Activated CD8-positive, alpha-beta T cell treated with anti-CD3 and anti-CD28 coated beads for 36 hours (primary cell): ENCODE data around the gene C22orf15. TPM values are rescaled to one million over a fixed set of nuclear protein-coding genes. Genes with fewer than 3 reads are reported as not detected.

Experiments
- ATAC-seq: fragments of 200-7000 bp; cut with Tn5 transposase; one replicate; pipeline ENCODE4 v1.10.0; 2021; ENCODE audit warnings: mild to moderate bottlenecking, moderate library complexity
- CTCF ChIA-PET: fragments of 350-600 bp; sonication (Branson Sonifier 250); formaldehyde crosslinking; loops from one replicate; lab custom pipeline; 2021; ENCODE audit warnings: antibody characterized with exemption; lab: Charles Lee
- POLR2A ChIA-PET: fragments of 350-600 bp; sonication (Branson Sonifier 250); formaldehyde crosslinking; loops from one replicate; lab custom pipeline; 2021; ENCODE audit warnings: antibody characterized with exemption; lab: Charles Lee
- DNase-seq: peaks from one replicate; pipeline ENCODE4 v3.0.0-alpha.2; 2020
- H3K27ac Mint-ChIP-seq: one replicate; pipeline ENCODE4 v1.8.0; 2021; ENCODE audit warnings: mild to moderate bottlenecking, mixed read lengths
- H3K27me3 Mint-ChIP-seq: one replicate; pipeline ENCODE4 v1.8.0; 2021; ENCODE audit warnings: mixed read lengths
- H3K36me3 Mint-ChIP-seq: one replicate; pipeline ENCODE4 v1.8.0; 2021; ENCODE audit warnings: low read depth, mixed read lengths
- H3K4me1 Mint-ChIP-seq: one replicate; pipeline ENCODE4 v1.8.0; 2021; ENCODE audit warnings: low read depth, mixed read lengths
- H3K4me3 Mint-ChIP-seq: one replicate; pipeline ENCODE4 v1.8.0; 2021; ENCODE audit warnings: mild to moderate bottlenecking, moderate library complexity, mixed read lengths
- H3K9me3 Mint-ChIP-seq: one replicate; pipeline ENCODE4 v1.8.0; 2021; ENCODE audit warnings: mixed read lengths
- intact Hi-C: fragments of 100-400 bp; cut with micrococcal nuclease; formaldehyde crosslinking; loops from one replicate; pipeline ENCODE4 v1.10.0; 2022
- total RNA-seq, 2 experiments: library from RNA; stranded (reverse); gene quantifications; one replicate each; pipeline ENCODE4 v1.2.3, GENCODE V29; 2021
- TF ChIP-seq, protein P1 (sequence below): fragments of 200-600 bp; IDR thresholded peaks from one replicate; pipeline ENCODE4 v1.8.0; 2022; ENCODE audit warnings: antibody characterized with exemption, mild to moderate bottlenecking

Gene C22orf15
- total RNA-seq, 2 experiments from 2014 or later, result 1.1 to 2.1 TPM

DNA sequence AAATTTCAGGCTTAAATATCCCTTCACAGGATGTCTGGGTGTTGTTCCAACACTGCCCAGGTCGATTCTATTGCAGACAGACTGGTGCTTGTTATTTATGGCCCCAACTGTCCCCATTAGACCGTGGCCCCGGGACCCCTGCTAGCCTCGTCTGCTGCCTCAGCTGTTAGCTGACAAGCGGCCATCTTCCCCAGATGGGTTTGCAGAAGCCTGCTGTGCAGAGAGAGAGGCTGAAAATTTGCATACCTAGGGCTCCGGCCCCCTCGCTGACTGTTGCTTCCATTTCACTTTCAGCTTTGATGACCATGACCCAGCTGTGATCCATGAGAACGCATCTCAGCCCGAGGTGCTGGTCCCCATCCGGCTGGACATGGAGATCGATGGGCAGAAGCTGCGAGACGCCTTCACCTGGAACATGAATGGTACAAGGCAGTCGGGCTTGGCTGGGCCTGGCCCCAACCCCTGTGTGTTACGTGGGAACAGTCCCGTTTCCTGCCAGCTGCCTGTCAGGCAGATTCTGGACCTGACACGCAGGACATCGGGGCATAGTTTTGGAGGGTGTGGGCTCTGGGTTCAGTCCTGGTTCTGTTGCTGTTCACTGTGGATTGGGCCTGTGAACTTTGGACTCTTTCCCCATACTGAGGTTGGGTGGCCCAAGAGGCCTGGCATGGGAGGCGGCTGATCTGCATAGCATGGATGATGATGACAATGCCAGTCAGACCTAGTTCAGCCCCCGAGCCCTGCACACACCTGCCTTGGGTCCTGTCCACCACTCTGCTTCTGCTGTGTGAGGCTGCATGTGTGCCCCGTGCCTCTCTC is 40.4 kb downstream of the C22orf15 start:
- Mint-ChIP-seq H3K27ac (no peak overlapping the region), H3K36me3 (peaks cover 42% of the 10 kb centered on the region), H3K4me3 (no peak overlapping the region), H3K4me1 (no peaks in the 10 kb centered on the region), H3K27me3 (no peaks in the 10 kb centered on the region), H3K9me3 (no peaks in the 10 kb centered on the region)
- ChIA-PET CTCF (no interaction called here), POLR2A (no interaction called here)
- intact Hi-C loops, result no loop called here
- ATAC-seq, result no peak
- no peak for DNase-seq
- TF ChIP-seq, protein P1, sequence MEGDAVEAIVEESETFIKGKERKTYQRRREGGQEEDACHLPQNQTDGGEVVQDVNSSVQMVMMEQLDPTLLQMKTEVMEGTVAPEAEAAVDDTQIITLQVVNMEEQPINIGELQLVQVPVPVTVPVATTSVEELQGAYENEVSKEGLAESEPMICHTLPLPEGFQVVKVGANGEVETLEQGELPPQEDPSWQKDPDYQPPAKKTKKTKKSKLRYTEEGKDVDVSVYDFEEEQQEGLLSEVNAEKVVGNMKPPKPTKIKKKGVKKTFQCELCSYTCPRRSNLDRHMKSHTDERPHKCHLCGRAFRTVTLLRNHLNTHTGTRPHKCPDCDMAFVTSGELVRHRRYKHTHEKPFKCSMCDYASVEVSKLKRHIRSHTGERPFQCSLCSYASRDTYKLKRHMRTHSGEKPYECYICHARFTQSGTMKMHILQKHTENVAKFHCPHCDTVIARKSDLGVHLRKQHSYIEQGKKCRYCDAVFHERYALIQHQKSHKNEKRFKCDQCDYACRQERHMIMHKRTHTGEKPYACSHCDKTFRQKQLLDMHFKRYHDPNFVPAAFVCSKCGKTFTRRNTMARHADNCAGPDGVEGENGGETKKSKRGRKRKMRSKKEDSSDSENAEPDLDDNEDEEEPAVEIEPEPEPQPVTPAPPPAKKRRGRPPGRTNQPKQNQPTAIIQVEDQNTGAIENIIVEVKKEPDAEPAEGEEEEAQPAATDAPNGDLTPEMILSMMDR, result no peak

GRCh38 chr22:23804781-23805291 is 42.0 kb downstream of the C22orf15 start:
- Mint-ChIP-seq H3K4me3 (no peak overlapping the region), H3K27me3 (no peaks in the 10 kb centered on the region), H3K4me1 (no peaks in the 10 kb centered on the region), H3K27ac (no peak overlapping the region), H3K36me3 (peaks cover 40% of the 10 kb centered on the region), H3K9me3 (no peaks in the 10 kb centered on the region)
- DNase-seq (no peak), ATAC-seq (no peak)
- ChIA-PET POLR2A (no interaction called here), CTCF (no interaction called here)
- TF ChIP-seq, protein P1, result no peak
- intact Hi-C loops, result no loop called here

DNA sequence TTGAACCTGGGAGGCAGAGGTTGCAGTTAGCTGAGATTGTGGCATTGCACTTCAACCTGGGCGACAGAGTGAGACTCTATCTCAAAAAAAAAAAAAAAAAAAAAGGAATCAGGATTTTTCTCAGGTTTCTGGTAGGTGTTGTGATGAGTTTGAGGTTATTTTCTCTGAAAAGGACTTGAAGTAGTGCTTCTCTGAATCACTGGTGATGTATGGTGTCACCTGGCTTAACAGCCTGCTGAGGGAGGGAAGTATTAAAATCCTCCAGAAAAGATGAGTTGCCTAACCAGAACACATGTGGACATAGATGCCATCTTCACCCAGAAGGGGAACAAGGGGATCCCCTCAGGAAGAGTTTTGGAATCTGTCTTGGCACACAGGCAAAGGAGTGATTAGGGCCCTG is 44.0 kb downstream of the C22orf15 start:
- TF ChIP-seq, protein P1, result no peak
- POLR2A ChIA-PET, result no interaction called here
- H3K36me3 Mint-ChIP-seq, result peaks cover 32% of the 10 kb centered on the region
- no peak overlapping the region for H3K27ac Mint-ChIP-seq
- DNase-seq (no peak), ATAC-seq (no peak)
- CTCF ChIA-PET, result no interaction called here
- intact Hi-C loops, result no loop called here
- H3K4me3 Mint-ChIP-seq, result no peak overlapping the region
- no peaks in the 10 kb centered on the region for H3K4me1 Mint-ChIP-seq
- no peaks in the 10 kb centered on the region for H3K27me3 Mint-ChIP-seq
- H3K9me3 Mint-ChIP-seq, result no peaks in the 10 kb centered on the region

- intact Hi-C loops, result no loop called here
- H3K27me3 Mint-ChIP-seq, result no peaks in the 10 kb centered on the region
- ChIA-PET POLR2A (interaction anchor here (0.9 to 1.1 kb wide), 3 partner anchors 12 to 24 kb away, joined by 3 to 4 read pairs (median 3); no protein-coding TSS in a partner anchor), CTCF (interaction anchor here (0.7 to 1.8 kb wide), 3 partner anchors 33 to 40 kb away, joined by 3 to 4 read pairs (median 4); partner anchors contain the start of gene MMP11)
- no peaks in the 10 kb centered on the region for H3K4me1 Mint-ChIP-seq
- TF ChIP-seq, protein P1, result no peak
- no peak for DNase-seq
- H3K36me3 Mint-ChIP-seq, result peaks cover 26% of the 10 kb centered on the region
- H3K9me3 Mint-ChIP-seq, result no peaks in the 10 kb centered on the region
- no peak for ATAC-seq
- peak overlapping the region; percentile 25 for H3K27ac Mint-ChIP-seq
- no peak overlapping the region for H3K4me3 Mint-ChIP-seq
Measured at GRCh38 chr22:23812378-23812777, 49.6 kb downstream of the C22orf15 start.

Other genes starting within 250 kb of the C22orf15 start
- not detected for gene IGLL1, start 182.7 kb upstream of the C22orf15 start, total RNA-seq
- gene DRICH1, start 130.7 kb upstream of the C22orf15 start, total RNA-seq, result under 1 TPM in 1 of 2 experiments, not detected in 1; 0.23 TPM
- 10 to 100 TPM; 11.9 to 16.7 TPM for gene RGL4, start 72.0 kb upstream of the C22orf15 start, total RNA-seq
- gene ZNF70, start 11.9 kb upstream of the C22orf15 start, total RNA-seq, result 1 to 10 TPM; 1.7 TPM
- gene VPREB3, start 8.6 kb upstream of the C22orf15 start, total RNA-seq, result not detected
- 100 to 1,000 TPM; 197 to 212 TPM for gene CHCHD10, start 5.0 kb downstream of the C22orf15 start, total RNA-seq
- gene MMP11, start 9.9 kb downstream of the C22orf15 start, total RNA-seq, result 1 to 10 TPM in 1 of 2 experiments, under 1 TPM in 1; 0.85 to 1.4 TPM
- gene SMARCB1, start 24.0 kb downstream of the C22orf15 start, total RNA-seq, result 10 to 100 TPM; 82.8 to 86.3 TPM
- 1 to 10 TPM; 5.4 to 7.6 TPM for gene DERL3, start 76.0 kb downstream of the C22orf15 start, total RNA-seq
- 1 to 10 TPM; 8.0 to 8.6 TPM for gene SLC2A11, start 94.9 kb downstream of the C22orf15 start, total RNA-seq
- gene MIF, start 131.4 kb downstream of the C22orf15 start, total RNA-seq, result 1,000 to 10,000 TPM; 1,485 to 1,525 TPM
- not detected for gene GSTT2B, start 198.2 kb downstream of the C22orf15 start, total RNA-seq
- gene DDTL, start 203.9 kb downstream of the C22orf15 start, total RNA-seq, result not detected
- gene DDT, start 211.5 kb downstream of the C22orf15 start, total RNA-seq, result 100 to 1,000 TPM; 116 to 119 TPM
- gene GSTT2, start 217.1 kb downstream of the C22orf15 start, total RNA-seq, result not detected
- gene GSTT4, start 242.5 kb downstream of the C22orf15 start, total RNA-seq, result not detected
- gene CABIN1, start 248.3 kb downstream of the C22orf15 start, total RNA-seq, result 100 to 1,000 TPM; 118 to 125 TPM